HepG2 (cell line): ENCODE results near the gene SLC4A5. TPM values are rescaled to one million over a fixed set of nuclear protein-coding genes. Genes with fewer than 3 reads are reported as not detected.
A peak's percentile ranks its signal among the peaks of the same experiment; 100 is the strongest.

Experiments used
- CREM ChIP-seq, 2 experiments: sonication (generic) in 1 of 2; formaldehyde crosslinking in 1 of 2; IDR thresholded peaks; 2 replicates each; pipeline versions ENCODE4 v1.4.0 to v1.6.1; 2016 to 2020; ENCODE audit warnings: antibody characterized with exemption in 1 of 2, mild to moderate bottlenecking in 1 of 2, missing genetic modification reagents in 1 of 2
- FOXM1 ChIP-seq: sonication (generic); formaldehyde crosslinking; IDR thresholded peaks from 2 replicates; pipeline ENCODE4 v1.5.0; 2020; ENCODE audit warnings: missing genetic modification reagents
- HCFC1 ChIP-seq: fragments of 150-350 bp; IDR thresholded peaks from 2 replicates; pipeline ENCODE4 v1.6.1; 2014; ENCODE audit warnings: low read depth, low read length
- MTA1 ChIP-seq: sonication (generic); formaldehyde crosslinking; IDR thresholded peaks from 2 replicates; pipeline ENCODE4 v1.4.0; 2020; ENCODE audit warnings: missing genetic modification reagents, mild to moderate bottlenecking, borderline replicate concordance
- NCOR1 ChIP-seq: fragments of 200-600 bp; sonication (generic); IDR thresholded peaks from 2 replicates; pipeline ENCODE4 v1.7.0; 2017; ENCODE audit warnings: antibody characterized with exemption, low read length, borderline replicate concordance
- NFE2L1 ChIP-seq: sonication (generic); formaldehyde crosslinking; IDR thresholded peaks from 2 replicates; pipeline ENCODE4 v1.4.0; 2020; ENCODE audit warnings: missing genetic modification reagents, mild to moderate bottlenecking, borderline replicate concordance
- NR2F6 ChIP-seq, 2 experiments: IDR thresholded peaks; 2 replicates each; pipeline ENCODE4 v1.6.1; 2016; ENCODE audit warnings: antibody characterized with exemption in 1 of 2, mild to moderate bottlenecking in 1 of 2
- SPEN ChIP-seq: sonication (generic); formaldehyde crosslinking; IDR thresholded peaks from 2 replicates; pipeline ENCODE4 v1.5.1; 2020; ENCODE audit warnings: low read depth, mild to moderate bottlenecking, missing genetic modification reagents
- TBP ChIP-seq: sonication (generic); formaldehyde crosslinking; IDR thresholded peaks from 2 replicates; pipeline ENCODE4 v1.5.0; 2020; ENCODE audit warnings: missing genetic modification reagents
- TCF7 ChIP-seq: sonication (generic); IDR thresholded peaks from 2 replicates; pipeline ENCODE4 v1.6.1; 2016; ENCODE audit warnings: antibody characterized with exemption, low read depth
- ZFYVE20 ChIP-seq: sonication (generic); formaldehyde crosslinking; IDR thresholded peaks from 2 replicates; pipeline ENCODE4 v1.8.0; 2023; ENCODE audit warnings: low read depth, mild to moderate bottlenecking, moderate library complexity, missing genetic modification reagents, borderline replicate concordance
- ZNF101 ChIP-seq: sonication (generic); formaldehyde crosslinking; IDR thresholded peaks from 2 replicates; pipeline ENCODE4 v1.4.0; 2020; ENCODE audit warnings: mild to moderate bottlenecking, low read depth, missing genetic modification reagents, borderline replicate concordance
- ZNF205 ChIP-seq: IDR thresholded peaks from 2 replicates; pipeline ENCODE4 v1.6.1; 2018; ENCODE audit warnings: missing biosample characterization, missing genetic modification reagents
- ZNF235 ChIP-seq: sonication (generic); formaldehyde crosslinking; IDR thresholded peaks from 2 replicates; pipeline ENCODE4 v1.8.1; 2023; ENCODE audit warnings: mild to moderate bottlenecking, missing genetic modification reagents, borderline replicate concordance
- ZNF253 ChIP-seq: sonication (generic); formaldehyde crosslinking; IDR thresholded peaks from 2 replicates; pipeline ENCODE4 v1.8.0; 2022; ENCODE audit warnings: mild to moderate bottlenecking, missing genetic modification reagents, borderline replicate concordance
- ZNF33A ChIP-seq: sonication (generic); formaldehyde crosslinking; IDR thresholded peaks from 2 replicates; pipeline ENCODE4 v1.5.1; 2020; ENCODE audit warnings: missing genetic modification reagents, mild to moderate bottlenecking, moderate library complexity, borderline replicate concordance
- ZNF567 ChIP-seq: sonication (generic); formaldehyde crosslinking; IDR thresholded peaks from 2 replicates; pipeline ENCODE4 v1.8.1; 2023; ENCODE audit warnings: mild to moderate bottlenecking, missing genetic modification reagents, borderline replicate concordance
- ZNF614 ChIP-seq: IDR thresholded peaks from 2 replicates; pipeline ENCODE4 v1.6.1; 2018; ENCODE audit warnings: missing biosample characterization, missing genetic modification reagents, inconsistent platforms, borderline replicate concordance
- ZNF674 ChIP-seq: sonication (generic); formaldehyde crosslinking; IDR thresholded peaks from 2 replicates; pipeline ENCODE4 v1.5.0; 2020; ENCODE audit warnings: low read depth, mild to moderate bottlenecking, missing genetic modification reagents
- ZZZ3 ChIP-seq: sonication (generic); formaldehyde crosslinking; IDR thresholded peaks from 2 replicates; pipeline ENCODE4 v1.4.0; 2020; ENCODE audit warnings: missing genetic modification reagents, mild to moderate bottlenecking, borderline replicate concordance
- polyA plus RNA-seq, 8 experiments: library from polyadenylated mRNA; depleted of rRNA in 3 of 8; stranded (reverse) in 7 of 8; unstranded in 1 of 8; fragments of >200 nt; fragmentation: Illumina TruSeq in 4 of 8; extraction: Trizol in 4 of 8; gene quantifications; 2 replicates each; pipeline versions ENCODE4 v1.2.1 to v1.2.3, GENCODE V29; 2011 to 2016; ENCODE audit warnings: low read depth in 4 of 8, missing spikeins in 1 of 8, mixed read lengths in 1 of 8; ENCODE audit not compliant: insufficient read depth in 1 of 8
- total RNA-seq, 5 experiments: library from RNA; depleted of rRNA; stranded (reverse); fragments of >200 nt; fragmentation: Illumina TruSeq; extraction: Trizol; gene quantifications; 2 replicates each; pipeline ENCODE4 v1.2.3, GENCODE V29; 2016; ENCODE audit warnings: low read depth in 1 of 5
- TF ChIP-seq, protein P1 (sequence below): sonication (generic); formaldehyde crosslinking; IDR thresholded peaks from 2 replicates; pipeline ENCODE4 v1.5.0; 2020; ENCODE audit warnings: mild to moderate bottlenecking, missing genetic modification reagents
- TF ChIP-seq, protein P2 (sequence below), 2 experiments: sonication (generic) in 1 of 2; formaldehyde crosslinking in 1 of 2; IDR thresholded peaks; 2 replicates each; pipeline versions ENCODE4 v1.4.0 to v1.6.1; 2018 to 2020; ENCODE audit warnings: missing genetic modification reagents in 2 of 2, borderline replicate concordance in 1 of 2, low read depth in 1 of 2, mild to moderate bottlenecking in 1 of 2, missing biosample characterization in 1 of 2
- TF ChIP-seq, protein P3 (sequence below): sonication (generic); formaldehyde crosslinking; IDR thresholded peaks from 2 replicates; pipeline ENCODE4 v1.5.0; 2020; ENCODE audit warnings: missing genetic modification reagents, mild to moderate bottlenecking, borderline replicate concordance
- TF ChIP-seq, protein P4 (sequence below): IDR thresholded peaks from 2 replicates; pipeline ENCODE4 v1.6.1; 2016; ENCODE audit warnings: mild to moderate bottlenecking, missing biosample characterization, missing genetic modification reagents

SLC4A5 gene
- total and polyA plus RNA-seq, 2 of the 13 experiments (the other 11 are each of a cell fraction or from before 2014, with no cell fraction given) = 0.50 TPM; not detected in 1

DNA sequence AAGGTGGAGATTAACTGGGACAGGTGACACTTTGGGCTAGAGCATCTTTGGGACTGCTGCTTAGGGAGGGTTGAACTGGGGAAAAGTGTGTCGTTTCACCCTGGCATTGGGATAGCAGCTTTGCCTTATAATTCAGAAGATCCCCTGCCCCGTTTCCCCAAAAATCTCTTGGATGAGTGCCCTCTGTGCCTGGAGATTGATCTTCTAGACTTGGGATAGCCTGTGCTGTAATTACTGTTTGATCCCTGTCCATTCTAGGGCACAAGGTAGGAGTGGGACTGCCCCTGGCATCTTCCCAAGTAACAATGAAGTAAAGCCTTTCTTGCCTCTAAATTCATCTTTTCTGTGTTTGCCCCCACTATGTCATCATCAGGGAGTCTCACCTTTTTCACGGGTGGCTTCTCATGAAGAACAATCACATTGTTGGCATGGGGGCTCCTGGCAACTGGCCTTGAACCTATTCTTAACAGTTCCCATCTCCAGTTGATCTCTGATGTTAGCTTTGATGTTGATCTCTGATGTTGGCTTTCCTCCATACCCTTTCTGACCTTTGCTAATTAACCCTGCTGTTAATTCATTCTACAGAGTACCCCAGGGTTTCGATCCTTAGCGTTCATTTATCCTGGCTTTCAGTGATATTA lies 123.2 kb downstream of the SLC4A5 start (continued):
- TF ChIP-seq ZNF101 (CRISPR knock-in tag) (no peak), ZNF567 (CRISPR knock-in tag) (no peak), ZFYVE20 (no peak), MTA1 (CRISPR knock-in tag) (no peak), ZNF614 (CRISPR knock-in tag) (no peak), NCOR1 (no peak), ZNF33A (no peak), ZNF674 (no peak), ZNF253 (CRISPR knock-in tag) (no peak), ZNF235 (CRISPR knock-in tag) (no peak), NFE2L1 (CRISPR knock-in tag) (no peak), CREM (IDR thresholded peaks at IDR 0.05) (no peak), CREM (CRISPR knock-in tag; IDR thresholded peaks at IDR 0.05) (no peak), TCF7 (peak; percentile 34; the same call in 1 of the 2 replicates), HCFC1 (no peak), NR2F6 (IDR thresholded peaks at IDR 0.05) (0 out of 2 replicates have a peak, but pooled peaks have one; percentile 25), NR2F6 (CRISPR knock-in tag; IDR thresholded peaks at IDR 0.05) (no peak), ZZZ3 (CRISPR knock-in tag) (no peak), TBP (CRISPR knock-in tag) (no peak), SPEN (CRISPR knock-in tag) (no peak), FOXM1 (CRISPR knock-in tag) (no peak), ZNF205 (CRISPR knock-in tag) (no peak)
- TF ChIP-seq, protein P1, sequence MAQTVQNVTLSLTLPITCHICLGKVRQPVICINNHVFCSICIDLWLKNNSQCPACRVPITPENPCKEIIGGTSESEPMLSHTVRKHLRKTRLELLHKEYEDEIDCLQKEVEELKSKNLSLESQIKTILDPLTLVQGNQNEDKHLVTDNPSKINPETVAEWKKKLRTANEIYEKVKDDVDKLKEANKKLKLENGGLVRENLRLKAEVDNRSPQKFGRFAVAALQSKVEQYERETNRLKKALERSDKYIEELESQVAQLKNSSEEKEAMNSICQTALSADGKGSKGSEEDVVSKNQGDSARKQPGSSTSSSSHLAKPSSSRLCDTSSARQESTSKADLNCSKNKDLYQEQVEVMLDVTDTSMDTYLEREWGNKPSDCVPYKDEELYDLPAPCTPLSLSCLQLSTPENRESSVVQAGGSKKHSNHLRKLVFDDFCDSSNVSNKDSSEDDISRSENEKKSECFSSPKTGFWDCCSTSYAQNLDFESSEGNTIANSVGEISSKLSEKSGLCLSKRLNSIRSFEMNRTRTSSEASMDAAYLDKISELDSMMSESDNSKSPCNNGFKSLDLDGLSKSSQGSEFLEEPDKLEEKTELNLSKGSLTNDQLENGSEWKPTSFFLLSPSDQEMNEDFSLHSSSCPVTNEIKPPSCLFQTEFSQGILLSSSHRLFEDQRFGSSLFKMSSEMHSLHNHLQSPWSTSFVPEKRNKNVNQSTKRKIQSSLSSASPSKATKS (CRISPR knock-in tag) = no peak
- TF ChIP-seq, protein P2, sequence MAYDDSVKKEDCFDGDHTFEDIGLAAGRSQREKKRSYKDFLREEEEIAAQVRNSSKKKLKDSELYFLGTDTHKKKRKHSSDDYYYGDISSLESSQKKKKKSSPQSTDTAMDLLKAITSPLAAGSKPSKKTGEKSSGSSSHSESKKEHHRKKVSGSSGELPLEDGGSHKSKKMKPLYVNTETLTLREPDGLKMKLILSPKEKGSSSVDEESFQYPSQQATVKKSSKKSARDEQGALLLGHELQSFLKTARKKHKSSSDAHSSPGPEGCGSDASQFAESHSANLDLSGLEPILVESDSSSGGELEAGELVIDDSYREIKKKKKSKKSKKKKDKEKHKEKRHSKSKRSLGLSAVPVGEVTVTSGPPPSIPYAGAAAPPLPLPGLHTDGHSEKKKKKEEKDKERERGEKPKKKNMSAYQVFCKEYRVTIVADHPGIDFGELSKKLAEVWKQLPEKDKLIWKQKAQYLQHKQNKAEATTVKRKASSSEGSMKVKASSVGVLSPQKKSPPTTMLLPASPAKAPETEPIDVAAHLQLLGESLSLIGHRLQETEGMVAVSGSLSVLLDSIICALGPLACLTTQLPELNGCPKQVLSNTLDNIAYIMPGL (CRISPR knock-in tag; IDR thresholded peaks at IDR 0.05; ENCODE audit: borderline replicate concordance in 1 of 2, low read depth in 1 of 2) = no peak
- TF ChIP-seq, protein P3, sequence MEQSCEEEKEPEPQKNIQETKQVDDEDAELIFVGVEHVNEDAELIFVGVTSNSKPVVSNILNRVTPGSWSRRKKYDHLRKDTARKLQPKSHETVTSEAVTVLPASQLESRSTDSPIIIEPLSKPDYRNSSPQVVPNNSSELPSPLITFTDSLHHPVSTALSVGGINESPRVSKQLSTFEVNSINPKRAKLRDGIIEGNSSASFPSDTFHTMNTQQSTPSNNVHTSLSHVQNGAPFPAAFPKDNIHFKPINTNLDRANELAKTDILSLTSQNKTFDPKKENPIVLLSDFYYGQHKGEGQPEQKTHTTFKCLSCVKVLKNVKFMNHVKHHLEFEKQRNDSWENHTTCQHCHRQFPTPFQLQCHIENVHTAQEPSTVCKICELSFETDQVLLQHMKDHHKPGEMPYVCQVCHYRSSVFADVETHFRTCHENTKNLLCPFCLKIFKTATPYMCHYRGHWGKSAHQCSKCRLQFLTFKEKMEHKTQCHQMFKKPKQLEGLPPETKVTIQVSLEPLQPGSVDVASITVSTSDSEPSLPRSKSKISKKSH (CRISPR knock-in tag) = no peak
- TF ChIP-seq, protein P4, sequence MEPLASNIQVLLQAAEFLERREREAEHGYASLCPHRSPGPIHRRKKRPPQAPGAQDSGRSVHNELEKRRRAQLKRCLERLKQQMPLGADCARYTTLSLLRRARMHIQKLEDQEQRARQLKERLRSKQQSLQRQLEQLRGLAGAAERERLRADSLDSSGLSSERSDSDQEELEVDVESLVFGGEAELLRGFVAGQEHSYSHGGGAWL = no peak
